Measurements from ENCODE around the gene ADCY3.

The ADCY3 gene

DNA sequence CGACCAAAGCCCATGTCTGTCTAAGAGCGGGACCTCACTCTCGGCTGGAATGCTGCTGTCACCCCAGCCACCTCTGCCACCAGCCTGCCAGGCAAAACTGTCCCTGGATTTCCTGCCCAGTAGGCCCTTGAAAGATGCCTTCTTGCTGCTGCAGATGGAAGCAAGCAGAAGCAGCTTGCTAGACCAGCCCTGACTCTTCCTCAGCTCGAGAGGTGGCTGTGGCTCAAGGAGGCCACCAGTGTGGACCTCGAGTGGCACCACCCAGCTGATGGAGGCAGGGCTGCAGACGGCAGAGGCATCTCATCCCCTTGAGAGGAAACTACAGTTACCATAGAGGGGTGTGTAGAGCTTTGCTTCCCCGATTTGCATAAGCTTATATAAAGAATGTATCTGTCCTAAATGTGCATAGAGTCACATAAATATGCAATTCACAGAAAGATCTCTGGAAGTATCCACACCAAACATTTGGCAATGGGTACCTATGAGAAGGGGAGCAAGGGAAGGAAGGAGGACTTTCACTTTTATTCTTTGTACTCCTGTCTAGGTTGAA, 20.6 kb downstream of the ADCY3 start:
- no peak for DNase-seq

GRCh38 chr2:24898122-24899109, 21.6 kb downstream of the ADCY3 start:
- DNase-seq, result no peak

GRCh38 chr2:24894750-24895149, 25.3 kb downstream of the ADCY3 start:
- DNase-seq, result no peak

- no peak for DNase-seq
These were observed 26.1 kb downstream of the ADCY3 start for GRCh38 chr2:24893934-24894333.

GRCh38 chr2:24892928-24893327, 27.1 kb downstream of the ADCY3 start:
- DNase-seq, result no peak

DNA sequence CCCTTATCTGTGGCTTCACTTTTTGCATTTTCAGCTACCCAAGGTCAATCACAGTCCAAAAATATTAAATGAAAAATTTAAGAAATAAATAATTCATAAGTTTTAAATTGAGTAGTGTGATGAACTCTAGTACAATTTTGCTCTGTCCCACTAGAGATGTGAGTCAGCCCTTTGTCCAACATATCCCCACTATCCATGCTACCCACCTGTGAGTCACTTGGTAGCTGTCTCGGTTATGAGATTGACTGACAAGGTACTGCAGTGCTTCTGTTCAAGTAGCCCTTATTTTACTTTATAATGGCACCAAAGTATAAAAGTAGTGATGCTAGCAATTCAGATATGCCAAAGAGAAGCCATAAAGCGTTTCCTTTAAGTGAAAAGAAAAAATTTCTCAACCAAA, 28.8 kb downstream of the ADCY3 start:
- no peak for DNase-seq

DNA sequence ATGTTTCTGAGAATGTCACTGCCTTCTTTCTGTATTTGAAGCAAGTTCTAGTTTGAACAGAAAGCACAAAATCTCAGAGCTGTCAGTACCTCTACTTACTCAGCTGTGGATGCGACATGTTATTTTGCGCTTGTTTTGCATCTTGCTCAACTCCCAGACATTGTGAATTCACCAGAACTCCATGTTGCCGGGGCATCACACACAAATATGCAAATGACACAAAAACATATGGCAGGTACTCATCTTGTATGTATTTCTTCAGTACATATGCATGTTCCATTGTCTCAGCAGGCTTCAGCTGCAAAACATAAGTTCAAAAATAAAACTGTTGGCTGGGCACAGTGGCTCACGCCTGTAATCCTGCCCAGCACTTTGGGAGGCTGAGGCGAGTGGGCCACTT, 30.8 kb downstream of the ADCY3 start:
- DNase-seq, result no peak

- no peak for DNase-seq
These were observed 31.9 kb downstream of the ADCY3 start for GRCh38 chr2:24888177-24888576.

DNA sequence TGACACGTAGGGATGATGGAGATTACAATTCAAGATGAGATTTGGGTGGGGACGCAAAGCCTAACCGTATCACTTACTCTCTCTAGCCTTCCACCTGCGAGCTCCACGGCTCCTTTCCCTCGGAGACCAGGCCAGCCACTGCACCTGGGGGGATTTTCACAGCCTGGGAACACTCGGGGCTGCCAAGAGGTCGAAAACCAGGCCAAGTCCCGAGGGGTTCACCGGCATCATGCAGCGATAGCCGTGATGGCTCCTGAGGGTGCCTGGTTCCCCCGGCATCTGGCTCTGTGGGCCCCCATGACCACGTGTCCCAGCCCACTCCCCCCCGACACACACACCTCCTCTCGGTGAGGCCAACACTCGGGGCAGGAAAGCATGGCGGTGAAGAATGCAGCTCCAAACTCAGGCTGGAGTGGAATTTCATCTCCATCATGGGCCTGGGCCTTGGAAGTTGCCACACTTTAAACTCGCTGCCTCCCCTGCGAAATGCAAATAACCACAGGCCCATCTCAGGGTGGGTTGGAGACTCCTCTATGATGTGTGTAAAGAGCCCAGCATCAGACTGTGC, 32.6 kb downstream of the ADCY3 start:
- no peak for DNase-seq

DNA sequence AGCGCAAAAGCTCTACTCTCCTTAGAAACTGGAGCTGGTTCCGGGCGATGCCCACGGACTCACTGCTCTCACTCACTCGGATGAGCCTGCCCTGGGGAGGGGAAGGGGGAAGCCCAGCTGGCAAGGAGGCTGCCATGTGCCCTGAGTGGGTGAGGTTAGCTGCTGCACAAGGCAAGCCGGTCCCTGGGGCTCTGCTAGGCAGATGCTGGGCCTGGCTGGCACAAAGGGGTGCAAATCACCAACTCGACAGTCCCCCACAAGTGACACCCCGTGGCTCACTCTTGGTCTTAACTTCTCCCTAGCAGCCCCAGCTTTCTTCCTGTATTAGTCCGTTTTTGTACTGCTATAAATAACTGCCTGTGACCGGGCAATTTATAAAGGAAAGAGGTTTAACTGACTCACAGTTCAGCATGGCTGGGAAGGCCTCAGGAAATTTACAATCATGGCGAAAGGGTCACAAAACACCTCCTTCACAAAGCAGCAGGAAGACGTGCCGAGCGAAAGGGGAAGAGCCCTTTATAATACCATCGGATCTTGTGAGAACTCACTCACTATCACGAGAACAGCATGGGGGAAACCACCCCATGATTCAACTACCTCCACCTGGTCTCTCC, 33.2 kb downstream of the ADCY3 start:
- DNase-seq, result no peak

- no peak for DNase-seq
These were observed 33.9 kb downstream of the ADCY3 start for GRCh38 chr2:24886126-24886501.

GRCh38 chr2:24885221-24886125, 34.6 kb downstream of the ADCY3 start:
- DNase-seq, result no peak

DNA sequence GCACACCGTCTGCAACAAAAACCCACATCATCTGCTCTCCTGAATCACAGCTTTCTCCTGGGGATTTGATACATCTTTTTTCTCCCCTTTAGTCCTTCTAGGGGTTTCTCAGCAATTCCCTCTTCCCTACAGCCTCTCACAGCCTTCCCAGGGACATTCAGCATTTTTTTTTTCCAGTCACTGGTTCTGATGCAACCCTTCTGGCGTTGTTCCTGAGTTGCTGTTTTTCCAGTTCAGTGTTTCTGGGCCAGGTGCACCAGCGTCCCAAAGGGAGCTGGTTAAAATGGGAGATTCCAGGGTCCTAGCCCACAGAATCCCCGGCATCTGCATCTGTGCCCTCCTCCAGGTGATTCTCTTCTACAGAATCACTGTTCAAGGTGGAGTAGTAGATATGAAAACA, 36.1 kb downstream of the ADCY3 start:
- no peak for DNase-seq

DNA sequence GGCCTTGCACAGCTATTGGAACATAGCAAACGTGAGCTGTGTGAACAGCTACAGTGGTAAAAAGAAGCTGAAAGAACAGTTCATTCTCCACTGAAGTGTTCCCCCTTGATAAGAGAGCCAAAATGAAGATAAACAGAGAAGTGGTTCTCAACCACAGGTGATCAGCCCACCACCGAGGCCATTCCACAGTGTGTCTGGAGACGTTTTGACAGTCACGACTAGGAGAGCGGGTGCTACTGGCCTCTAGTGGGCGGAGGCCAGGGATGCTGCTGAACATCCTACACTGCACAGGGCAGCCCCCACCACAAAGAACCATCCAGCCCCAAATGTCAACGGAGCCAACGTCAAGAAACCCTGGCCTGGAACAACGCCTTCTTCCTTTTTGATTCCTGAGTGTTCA, 38.4 kb downstream of the ADCY3 start:
- DNase-seq, result no peak

DNA sequence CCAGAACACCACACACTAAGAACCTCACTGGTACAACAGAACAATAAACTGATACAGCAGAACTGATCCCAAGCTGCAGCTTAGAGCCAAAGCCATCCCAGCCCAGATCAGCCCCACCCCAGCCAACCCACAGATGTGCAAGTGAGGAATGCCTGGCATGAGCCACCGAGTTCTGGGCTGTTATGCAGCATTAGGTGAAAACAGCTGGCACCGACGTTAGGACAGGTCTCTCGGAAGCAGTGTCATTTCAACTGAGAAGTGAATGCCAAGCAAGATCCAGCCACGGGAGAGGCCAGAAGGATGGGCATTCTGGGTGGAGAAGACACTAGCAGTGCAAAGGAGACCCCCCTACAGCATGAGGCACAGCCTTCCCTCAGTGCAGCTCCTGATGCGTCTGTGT, 38.9 kb downstream of the ADCY3 start:
- DNase-seq, result no peak

GRCh38 chr2:24878341-24878740, 41.7 kb downstream of the ADCY3 start:
- DNase-seq, result no peak

GRCh38 chr2:24877646-24878045, 42.4 kb downstream of the ADCY3 start:
- DNase-seq, result no peak

DNA sequence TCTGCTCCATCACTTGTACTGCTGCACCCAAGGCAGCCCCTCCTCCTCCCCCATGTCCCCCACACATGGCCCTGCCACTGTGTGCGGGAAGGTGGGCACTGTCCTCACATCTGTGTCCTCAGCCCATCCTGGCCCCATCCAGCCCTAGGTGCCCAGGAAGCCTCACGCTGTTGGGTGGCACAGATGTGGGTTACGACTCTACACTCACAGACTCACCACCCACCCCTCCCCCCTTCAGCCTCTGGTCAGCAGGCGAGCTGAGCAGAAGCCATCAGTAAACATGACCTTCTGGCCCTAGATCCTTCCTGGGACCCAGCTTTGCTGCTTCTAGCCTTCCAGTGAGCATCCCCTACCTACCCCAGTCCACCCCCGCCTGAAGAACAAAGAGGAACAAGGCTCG, 43.0 kb downstream of the ADCY3 start:
- DNase-seq, result no peak

GRCh38 chr2:24875901-24876300, 44.1 kb downstream of the ADCY3 start:
- no peak for DNase-seq

GRCh38 chr2:24875272-24875671, 44.8 kb downstream of the ADCY3 start:
- DNase-seq, result no peak

- no peak for DNase-seq
These were observed 46.0 kb downstream of the ADCY3 start for GRCh38 chr2:24874035-24874434.

GRCh38 chr2:24873619-24874018, 46.4 kb downstream of the ADCY3 start:
- no peak for DNase-seq
